Right lobe of liver (tissue), 6 donors: ENCODE data around the gene LIPG. TPM values are rescaled to one million over a fixed set of nuclear protein-coding genes. Genes with fewer than 3 reads are reported as not detected.
A peak's percentile ranks its signal among the peaks of the same experiment; 100 is the strongest.

Source experiments
- ATAC-seq, 4 donors: fragments of 200-7000 bp; cut with Tn5 transposase; one replicate each; pipeline ENCODE4 v1.9.1; 2020; ENCODE audit warnings: mild to moderate bottlenecking in 4 of 4, moderate library complexity in 4 of 4
- DNase-seq, 3 donors: peaks; one replicate each; pipeline ENCODE4 v3.0.0-alpha.2; 2020
- H3K27ac ChIP-seq, 3 donors: fragments of 200-600 bp; one replicate each; pipeline ENCODE4 v1.8.0; 2022
- H3K27me3 ChIP-seq, 2 donors: fragments of 200-600 bp; one replicate each; pipeline ENCODE4 v1.8.0; 2022
- H3K36me3 ChIP-seq, 4 donors: fragments of 200-600 bp; sonication (generic) in 1 of 4; one replicate each; pipeline versions ENCODE4 v1.5.1 to v1.8.0; 2017 to 2022; ENCODE audit warnings: control low read depth in 1 of 4
- H3K4me1 ChIP-seq, 4 donors: fragments of 200-600 bp; sonication (generic) in 1 of 4; one replicate each; pipeline versions ENCODE4 v1.5.1 to v1.8.0; 2017 to 2022; ENCODE audit warnings: control low read depth in 1 of 4
- H3K4me3 ChIP-seq, 3 donors: fragments of 200-600 bp; one replicate each; pipeline ENCODE4 v1.8.0; 2022
- H3K9me3 ChIP-seq, 4 donors: fragments of 200-600 bp; sonication (generic) in 1 of 4; one replicate each; pipeline versions ENCODE4 v1.5.1 to v1.8.0; 2017 to 2022; ENCODE audit warnings: control low read depth in 1 of 4
- CTCF ChIP-seq, 4 donors: fragments of 200-600 bp in 3 of 4; fragments of 450-650 bp in 1 of 4; IDR thresholded peaks; one replicate each; pipeline versions ENCODE4 v1.5.1 to v1.8.0; 2016 to 2022; ENCODE audit warnings: antibody characterized with exemption in 4 of 4, mild to moderate bottlenecking in 2 of 4
- POLR2A ChIP-seq: fragments of 450-650 bp; IDR thresholded peaks from one replicate; pipeline ENCODE4 v1.6.1; 2017; ENCODE audit warnings: antibody characterized with exemption, mild to moderate bottlenecking
- WGBS: methylation state at CpG from one replicate; pipeline ENCODE4 v1.1.6; 2018; ENCODE audit warnings: low coverage, low lambda C conversion rate; ENCODE audit not compliant: insufficient coverage; ENCODE audit errors: missing lambda C conversion rate; 5-methylcytosine and 5-hydroxymethylcytosine counted together
- intact Hi-C, 2 donors: fragments of 100-400 bp; cut with DNase I; formaldehyde crosslinking; loops; one replicate each; pipeline versions ENCODE4 v1.11.2 to v1.14.1; 2022
- total RNA-seq, 6 experiments: library from RNA; depleted of rRNA in 2 of 6; stranded (reverse); fragments of >200 nt in 2 of 6; fragmentation: NEBNext Ultra II Directional in 3 of 6; extraction: Animal tissue kit (Norgen Biotek cat#: 25700) in 3 of 6; gene quantifications; one replicate each; pipeline versions ENCODE4 v1.1.0 to v1.2.4, GENCODE V29; 2016 to 2023
- donor health status: DM: no; HTN: yes; CAD: no.
- donor health status: DM: no; HTN: no; CAD: no.
- donor health status: DM: no; HTN: no; CAD: no.
- donor health status: DM: no; HTN: yes; CAD: no.
- donor health status: DM: no; HTN: yes; CAD: no.

Gene LIPG
- total RNA-seq, 6 experiments from 2014 or later, result 35.0 to 120 (median 59.1) TPM

GRCh38 chr18:49639643-49640391 lies 78.0 kb downstream of the LIPG start:
- TF ChIP-seq POLR2A (no peak), CTCF (IDR thresholded peaks at IDR 0.05) (no peak)
- ATAC-seq, result peak; percentile 47 to 72 (median 51)
- Histone ChIP-seq H3K4me3 (peak overlapping the region in 1 of 3 donors; percentile 6), H3K9me3 (no peaks in the 10 kb centered on the region), H3K36me3 (no peaks in the 10 kb centered on the region), H3K27me3 (no peaks in the 10 kb centered on the region), H3K27ac (peak overlapping the region; percentile 5 to 74 (median 69)), H3K4me1 (peaks cover 0 to 29% (median 14%) of the 10 kb centered on the region in 4 donors)
- intact Hi-C loops, result no loop called here
- DNase-seq, result no peak
- WGBS, result 27% methylated on average over 10 of the region's 13 CpGs

GRCh38 chr18:49640741-49641140 lies 78.9 kb downstream of the LIPG start:
- no peak for TF ChIP-seq POLR2A
- Histone ChIP-seq H3K27ac (peak overlapping the region in 2 of 3 donors; percentile 69 to 74), H3K27me3 (no peaks in the 10 kb centered on the region), H3K36me3 (no peaks in the 10 kb centered on the region), H3K9me3 (no peaks in the 10 kb centered on the region), H3K4me1 (peaks cover 0 to 31% (median 14%) of the 10 kb centered on the region in 4 donors), H3K4me3 (no peak overlapping the region)
- DNase-seq (no peak), ATAC-seq (no peak)
- intact Hi-C loops, result no loop called here
- 65% methylated on average over 2 of the region's 6 CpGs for WGBS

- 79% methylated on average over 3 of the region's 3 CpGs for WGBS
- H3K36me3 ChIP-seq, result no peaks in the 10 kb centered on the region
- no peak overlapping the region for H3K27ac ChIP-seq
These were observed 83.3 kb downstream of the LIPG start for GRCh38 chr18:49645196-49645595.

GRCh38 chr18:49645841-49646351 lies 84.0 kb downstream of the LIPG start:
- ATAC-seq (peak in 2 of 4 donors; percentile 2 to 69), DNase-seq (no peak)
- intact Hi-C loops, result no loop called here
- WGBS, result 39% methylated on average over 7 of the region's 10 CpGs
- no peak overlapping the region for H3K27ac ChIP-seq
- TF ChIP-seq CTCF (IDR thresholded peaks at IDR 0.05) (no peak), POLR2A (no peak)
- no peaks in the 10 kb centered on the region for H3K27me3 ChIP-seq
- H3K4me3 ChIP-seq, result no peak overlapping the region
- H3K36me3 ChIP-seq, result no peaks in the 10 kb centered on the region
- H3K4me1 ChIP-seq, result peaks cover 0 to 28% (median 8%) of the 10 kb centered on the region in 4 donors
- H3K9me3 ChIP-seq, result no peaks in the 10 kb centered on the region

More at GRCh38 chr18:49645196-49645595, 83.3 kb downstream of the LIPG start:
- DNase-seq, result no peak
- Histone ChIP-seq H3K4me3 (no peak overlapping the region), H3K4me1 (peaks cover 0 to 31% (median 10%) of the 10 kb centered on the region in 4 donors), H3K9me3 (no peaks in the 10 kb centered on the region), H3K27me3 (no peaks in the 10 kb centered on the region)
- no peak for TF ChIP-seq CTCF (IDR thresholded peaks at IDR 0.05)
- TF ChIP-seq POLR2A, result no peak
- ATAC-seq, result no peak
- intact Hi-C loops, result no loop called here

GRCh38 chr18:49646873-49647272 lies 85.0 kb downstream of the LIPG start:
- ATAC-seq, result peak in 1 of 4 donors; percentile 10
- WGBS, result 40% methylated on average over 3 of the region's 3 CpGs
- H3K27ac ChIP-seq, result no peak overlapping the region

More at GRCh38 chr18:49646873-49647272, 85.0 kb downstream of the LIPG start:
- H3K36me3 ChIP-seq, result no peaks in the 10 kb centered on the region
- no peaks in the 10 kb centered on the region for H3K9me3 ChIP-seq
- peaks cover 0 to 32% (median 8%) of the 10 kb centered on the region in 4 donors for H3K4me1 ChIP-seq
- H3K27me3 ChIP-seq, result no peaks in the 10 kb centered on the region
- TF ChIP-seq CTCF (IDR thresholded peaks at IDR 0.05) (no peak), POLR2A (no peak)
- intact Hi-C loops, result no loop called here
- DNase-seq, result no peak
- H3K4me3 ChIP-seq, result no peak overlapping the region
